ENCODE measurements around the gene CELA2B. TPM values are rescaled to one million over a fixed set of nuclear protein-coding genes. Genes with fewer than 3 reads are reported as not detected.
"Not testable (repeated sequence)": the region's sequence is repeated elsewhere in the genome, so short reads cannot be mapped to it uniquely, and the experiment has no call there.

The CELA2B gene
- total RNA-seq, 2 experiments from 2014 or later: not detected

GRCh38 chr1:15459771-15460707 is 15.9 kb upstream of the CELA2B start:
- POLR2A ChIA-PET: interaction anchor here (0.7 kb wide), 1 partner anchor 23 kb away, joined by 3 read pairs; no protein-coding TSS in a partner anchor
- Histone ChIP-seq H3K27ac (ENCODE audit: low read depth, low read length, poor library complexity, severe bottlenecking) (no peak overlapping the region), H2AFZ (ENCODE audit: low read length) (no peak overlapping the region), H3K4me1 (ENCODE audit: insufficient read depth, low read length, poor library complexity, severe bottlenecking) (no peaks in the 10 kb centered on the region), H3K79me2 (ENCODE audit: insufficient read depth, low read depth, low read length) (no peaks in the 10 kb centered on the region), H3K36me3 (ENCODE audit: insufficient read depth, low read length) (no peaks in the 10 kb centered on the region), H3K4me3 (ENCODE audit: low read depth, low read length, poor library complexity, severe bottlenecking) (no peak overlapping the region), H3K4me2 (ENCODE audit: low read length) (no peak overlapping the region), H3K9me3 (ENCODE audit: low read length) (no peaks in the 10 kb centered on the region), H3K9me2 (ENCODE audit: insufficient read depth, low read length) (no peaks in the 10 kb centered on the region), H4K20me1 (ENCODE audit: insufficient read depth, low read length) (no peaks in the 10 kb centered on the region)
- no peak for DNase-seq (ENCODE audit: low spot score)
- TF ChIP-seq CTCF (conservative IDR thresholded peaks at IDR 0.05; ENCODE audit: low read length) (no peak), EZH2phosphoT487 (IDR thresholded peaks at IDR 0.05; ENCODE audit: borderline replicate concordance, low read depth, low read length) (no peak)
- intact Hi-C loops (cut with micrococcal nuclease; ENCODE audit: unreplicated experiment): no loop called here
- CTCF ChIA-PET (ENCODE audit: unreplicated experiment): no interaction called here
- BruUV-seq (replicated peaks): no TSS peak

- TF ChIP-seq EZH2phosphoT487 (IDR thresholded peaks at IDR 0.05; ENCODE audit: borderline replicate concordance, low read depth, low read length) (no peak), CTCF (conservative IDR thresholded peaks at IDR 0.05; ENCODE audit: low read length) (no peak)
- H3K36me3 ChIP-seq (ENCODE audit: insufficient read depth, low read length): no peaks in the 10 kb centered on the region
- intact Hi-C loops (cut with micrococcal nuclease; ENCODE audit: unreplicated experiment): no loop called here
- no peak for DNase-seq (ENCODE audit: low spot score)
- BruUV-seq (replicated peaks): no TSS peak
- no peaks in the 10 kb centered on the region for H3K9me3 ChIP-seq (ENCODE audit: low read length)
- no peak overlapping the region for H2AFZ ChIP-seq (ENCODE audit: low read length)
- H3K9me2 ChIP-seq (ENCODE audit: insufficient read depth, low read length): no peaks in the 10 kb centered on the region
- H3K27ac ChIP-seq (ENCODE audit: low read depth, low read length, poor library complexity, severe bottlenecking): no peak overlapping the region
- CTCF ChIA-PET (ENCODE audit: unreplicated experiment): no interaction called here
- H3K4me2 ChIP-seq (ENCODE audit: low read length): no peak overlapping the region
- H3K4me1 ChIP-seq (ENCODE audit: insufficient read depth, low read length, poor library complexity, severe bottlenecking): no peaks in the 10 kb centered on the region
- H3K4me3 ChIP-seq (ENCODE audit: low read depth, low read length, poor library complexity, severe bottlenecking): no peak overlapping the region
- POLR2A ChIA-PET: interaction anchor here (0.7 kb wide), 1 partner anchor 22 kb away, joined by 3 read pairs; no protein-coding TSS in a partner anchor
- H3K79me2 ChIP-seq (ENCODE audit: insufficient read depth, low read depth, low read length): no peaks in the 10 kb centered on the region
- H4K20me1 ChIP-seq (ENCODE audit: insufficient read depth, low read length): no peaks in the 10 kb centered on the region
Observed at GRCh38 chr1:15460708-15461095, 15.2 kb upstream of the CELA2B start.

- H3K4me2 ChIP-seq (ENCODE audit: low read length); POLR2A ChIA-PET; BruUV-seq (replicated peaks): not testable (repeated sequence)
Observed at GRCh38 chr1:15463064-15463800, 12.7 kb upstream of the CELA2B start.

GRCh38 chr1:15463926-15464322 is 12.0 kb upstream of the CELA2B start:
- H3K27ac ChIP-seq (ENCODE audit: low read depth, low read length, poor library complexity, severe bottlenecking); H4K20me1 ChIP-seq (ENCODE audit: insufficient read depth, low read length); BruUV-seq (replicated peaks); H3K4me3 ChIP-seq (ENCODE audit: low read depth, low read length, poor library complexity, severe bottlenecking); POLR2A ChIA-PET; H3K79me2 ChIP-seq (ENCODE audit: insufficient read depth, low read depth, low read length); H3K36me3 ChIP-seq (ENCODE audit: insufficient read depth, low read length); H3K9me2 ChIP-seq (ENCODE audit: insufficient read depth, low read length); H3K4me1 ChIP-seq (ENCODE audit: insufficient read depth, low read length, poor library complexity, severe bottlenecking); intact Hi-C loops (cut with micrococcal nuclease; ENCODE audit: unreplicated experiment); H3K9me3 ChIP-seq (ENCODE audit: low read length); H2AFZ ChIP-seq (ENCODE audit: low read length); H3K4me2 ChIP-seq (ENCODE audit: low read length); DNase-seq (ENCODE audit: low spot score); CTCF ChIA-PET (ENCODE audit: unreplicated experiment): not testable (repeated sequence)

More at GRCh38 chr1:15463064-15463800, 12.7 kb upstream of the CELA2B start:
- CTCF ChIA-PET (ENCODE audit: unreplicated experiment); H3K4me1 ChIP-seq (ENCODE audit: insufficient read depth, low read length, poor library complexity, severe bottlenecking); intact Hi-C loops (cut with micrococcal nuclease; ENCODE audit: unreplicated experiment); H3K27ac ChIP-seq (ENCODE audit: low read depth, low read length, poor library complexity, severe bottlenecking); H3K79me2 ChIP-seq (ENCODE audit: insufficient read depth, low read depth, low read length); H3K36me3 ChIP-seq (ENCODE audit: insufficient read depth, low read length); H2AFZ ChIP-seq (ENCODE audit: low read length); H4K20me1 ChIP-seq (ENCODE audit: insufficient read depth, low read length); H3K9me2 ChIP-seq (ENCODE audit: insufficient read depth, low read length); H3K4me3 ChIP-seq (ENCODE audit: low read depth, low read length, poor library complexity, severe bottlenecking); H3K9me3 ChIP-seq (ENCODE audit: low read length); DNase-seq (ENCODE audit: low spot score): not testable (repeated sequence)

Measured in OCI-LY7 (cell line).